ENCODE measurements around the gene DDX3X.
A peak's percentile ranks its signal among the peaks of the same experiment; 100 is the strongest.
"Not testable (repeated sequence)": the region's sequence is repeated elsewhere in the genome, so short reads cannot be mapped to it uniquely, and the experiment has no call there.

DDX3X gene

GRCh38 chrX:41408576-41408975, 74.6 kb downstream of the DDX3X start:
- Histone ChIP-seq H3K27ac (no peak overlapping the region), H3K4me1 (ENCODE audit: control insufficient read depth in 1 of 2, insufficient read depth in 1 of 2, low read depth in 1 of 2, low read length in 1 of 2) (peaks cover 9 to 16% of the 10 kb centered on the region in 2 experiments), H3K36me3 (no peaks in the 10 kb centered on the region), H3K4me3 (ENCODE audit: low read depth in 1 of 2, low read length in 1 of 2) (no peak overlapping the region), H3K9me3 (no peaks in the 10 kb centered on the region), H3K27me3 (no peaks in the 10 kb centered on the region)
- TF ChIP-seq CTCF (IDR thresholded peaks at IDR 0.05), result no peak

GRCh38 chrX:41409006-41409405, 75.0 kb downstream of the DDX3X start:
- Histone ChIP-seq H3K27me3 (no peaks in the 10 kb centered on the region), H3K36me3 (no peaks in the 10 kb centered on the region), H3K27ac (no peak overlapping the region), H3K9me3 (no peaks in the 10 kb centered on the region), H3K4me1 (ENCODE audit: control insufficient read depth in 1 of 2, insufficient read depth in 1 of 2, low read depth in 1 of 2, low read length in 1 of 2) (peaks cover 9 to 16% of the 10 kb centered on the region in 2 experiments), H3K4me3 (ENCODE audit: low read depth in 1 of 2, low read length in 1 of 2) (no peak overlapping the region)
- TF ChIP-seq CTCF (IDR thresholded peaks at IDR 0.05), result no peak

- H3K36me3 ChIP-seq; H3K27me3 ChIP-seq; H3K27ac ChIP-seq; H3K9me3 ChIP-seq; H3K4me3 ChIP-seq (ENCODE audit: low read depth in 1 of 2, low read length in 1 of 2): not testable (repeated sequence)
- peaks cover 9 to 16% of the 10 kb centered on the region in 2 experiments for H3K4me1 ChIP-seq (ENCODE audit: control insufficient read depth in 1 of 2, insufficient read depth in 1 of 2, low read depth in 1 of 2, low read length in 1 of 2)
Observed at GRCh38 chrX:41411222-41411621, 77.3 kb downstream of the DDX3X start.

- Histone ChIP-seq H3K9me3 (no peaks in the 10 kb centered on the region), H3K27me3 (no peaks in the 10 kb centered on the region), H3K4me1 (ENCODE audit: control insufficient read depth in 1 of 2, insufficient read depth in 1 of 2, low read depth in 1 of 2, low read length in 1 of 2) (peaks cover 9 to 16% of the 10 kb centered on the region in 2 experiments), H3K27ac (peak overlapping the region; percentile 87), H3K36me3 (no peaks in the 10 kb centered on the region), H3K4me3 (ENCODE audit: low read depth in 1 of 2, low read length in 1 of 2) (peak overlapping the region in 1 of 2 experiments; percentile 7)
- no peak for TF ChIP-seq CTCF (IDR thresholded peaks at IDR 0.05)
Observed at GRCh38 chrX:41412261-41413081, 78.5 kb downstream of the DDX3X start.
